ENCODE data around the gene RASSF1. TPM values are rescaled to one million over a fixed set of nuclear protein-coding genes. Genes with fewer than 3 reads are reported as not detected.

RASSF1 gene
- total and polyA plus RNA-seq, 2 of the 13 experiments (the other 11 are each of a cell fraction or from before 2014, with no cell fraction given): 10.2 to 27.5 TPM

DNA sequence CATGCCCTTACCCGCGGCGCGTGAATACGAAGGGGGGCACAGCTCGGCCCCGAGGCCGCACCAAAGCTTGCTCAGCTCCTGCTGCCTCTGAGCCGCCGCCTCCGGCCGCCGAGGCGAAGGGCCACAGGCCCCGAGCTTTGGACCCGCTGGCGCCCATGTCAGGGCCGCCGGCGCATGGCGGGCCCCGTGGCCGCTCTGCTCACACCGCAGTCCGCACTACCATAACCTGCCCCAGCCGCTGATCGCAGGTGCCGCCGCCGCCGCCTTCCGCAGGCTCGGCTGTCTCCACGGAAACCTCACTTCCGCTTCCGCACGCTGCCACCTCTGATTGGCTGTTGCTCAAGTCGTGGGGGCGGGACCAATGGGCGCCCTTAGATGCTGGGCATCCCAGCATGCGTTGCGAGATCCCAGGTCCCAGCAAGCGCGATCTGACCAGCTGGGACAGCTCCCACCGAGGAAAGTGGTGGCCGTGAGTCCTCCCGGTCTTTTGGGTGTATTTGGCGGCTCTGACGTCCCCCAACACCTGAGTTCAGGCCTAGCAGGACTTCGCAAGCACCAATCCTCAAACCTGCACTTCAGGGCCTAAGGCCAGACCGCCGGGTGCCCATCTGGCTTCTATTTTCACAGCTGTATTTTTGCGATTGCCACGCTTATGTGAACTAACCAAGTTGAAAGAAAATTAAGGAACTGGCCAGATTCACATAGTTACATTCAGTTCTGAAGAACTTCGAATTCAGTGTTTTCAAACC, 12.5 kb downstream of the RASSF1 start, which contains the start of gene TUSC2 (continued):
- TF ChIP-seq, protein P1, sequence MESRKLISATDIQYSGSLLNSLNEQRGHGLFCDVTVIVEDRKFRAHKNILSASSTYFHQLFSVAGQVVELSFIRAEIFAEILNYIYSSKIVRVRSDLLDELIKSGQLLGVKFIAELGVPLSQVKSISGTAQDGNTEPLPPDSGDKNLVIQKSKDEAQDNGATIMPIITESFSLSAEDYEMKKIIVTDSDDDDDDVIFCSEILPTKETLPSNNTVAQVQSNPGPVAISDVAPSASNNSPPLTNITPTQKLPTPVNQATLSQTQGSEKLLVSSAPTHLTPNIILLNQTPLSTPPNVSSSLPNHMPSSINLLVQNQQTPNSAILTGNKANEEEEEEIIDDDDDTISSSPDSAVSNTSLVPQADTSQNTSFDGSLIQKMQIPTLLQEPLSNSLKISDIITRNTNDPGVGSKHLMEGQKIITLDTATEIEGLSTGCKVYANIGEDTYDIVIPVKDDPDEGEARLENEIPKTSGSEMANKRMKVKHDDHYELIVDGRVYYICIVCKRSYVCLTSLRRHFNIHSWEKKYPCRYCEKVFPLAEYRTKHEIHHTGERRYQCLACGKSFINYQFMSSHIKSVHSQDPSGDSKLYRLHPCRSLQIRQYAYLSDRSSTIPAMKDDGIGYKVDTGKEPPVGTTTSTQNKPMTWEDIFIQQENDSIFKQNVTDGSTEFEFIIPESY (CRISPR knock-in tag; IDR thresholded peaks at IDR 0.05): no peak
- no peak for TF ChIP-seq MAFF (IDR thresholded peaks at IDR 0.05; ENCODE audit: low read depth, low read length)
- TF ChIP-seq HNF4G (IDR thresholded peaks at IDR 0.05; ENCODE audit: borderline replicate concordance, low read depth, low read length): no peak
- no peak for TF ChIP-seq HNF4G (CRISPR knock-in tag; IDR thresholded peaks at IDR 0.05; ENCODE audit: borderline replicate concordance, low read depth)
- no peak for TF ChIP-seq NR2F6 (IDR thresholded peaks at IDR 0.05)
- TF ChIP-seq NR2F6 (CRISPR knock-in tag; IDR thresholded peaks at IDR 0.05): no peak
- TF ChIP-seq PHF5A (CRISPR knock-in tag; IDR thresholded peaks at IDR 0.05; ENCODE audit: low read depth, unreplicated experiment): no peak
- no peak for TF ChIP-seq ZNF572 (CRISPR knock-in tag; IDR thresholded peaks at IDR 0.05)
- no peak for TF ChIP-seq ZNF333 (CRISPR knock-in tag; IDR thresholded peaks at IDR 0.05; ENCODE audit: borderline replicate concordance)
- peak; percentile 97 for TF ChIP-seq AGO1 (IDR thresholded peaks at IDR 0.05; ENCODE audit: low read depth, low read length, poor library complexity, severe bottlenecking)
- no peak for TF ChIP-seq ZFP90 (CRISPR knock-in tag; IDR thresholded peaks at IDR 0.05; ENCODE audit: borderline replicate concordance)
- TF ChIP-seq ZNF709 (CRISPR knock-in tag; IDR thresholded peaks at IDR 0.05): no peak
- no peak for TF ChIP-seq ZNF44 (CRISPR knock-in tag; IDR thresholded peaks at IDR 0.05)
- TF ChIP-seq, protein P2, sequence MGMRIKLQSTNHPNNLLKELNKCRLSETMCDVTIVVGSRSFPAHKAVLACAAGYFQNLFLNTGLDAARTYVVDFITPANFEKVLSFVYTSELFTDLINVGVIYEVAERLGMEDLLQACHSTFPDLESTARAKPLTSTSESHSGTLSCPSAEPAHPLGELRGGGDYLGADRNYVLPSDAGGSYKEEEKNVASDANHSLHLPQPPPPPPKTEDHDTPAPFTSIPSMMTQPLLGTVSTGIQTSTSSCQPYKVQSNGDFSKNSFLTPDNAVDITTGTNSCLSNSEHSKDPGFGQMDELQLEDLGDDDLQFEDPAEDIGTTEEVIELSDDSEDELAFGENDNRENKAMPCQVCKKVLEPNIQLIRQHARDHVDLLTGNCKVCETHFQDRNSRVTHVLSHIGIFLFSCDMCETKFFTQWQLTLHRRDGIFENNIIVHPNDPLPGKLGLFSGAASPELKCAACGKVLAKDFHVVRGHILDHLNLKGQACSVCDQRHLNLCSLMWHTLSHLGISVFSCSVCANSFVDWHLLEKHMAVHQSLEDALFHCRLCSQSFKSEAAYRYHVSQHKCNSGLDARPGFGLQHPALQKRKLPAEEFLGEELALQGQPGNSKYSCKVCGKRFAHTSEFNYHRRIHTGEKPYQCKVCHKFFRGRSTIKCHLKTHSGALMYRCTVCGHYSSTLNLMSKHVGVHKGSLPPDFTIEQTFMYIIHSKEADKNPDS (CRISPR knock-in tag; IDR thresholded peaks at IDR 0.05): no peak
- TF ChIP-seq ZNF33B (CRISPR knock-in tag; IDR thresholded peaks at IDR 0.05): no peak; the same call in 1 of the 2 replicates
- peak; percentile 10; the same call in 1 of the 2 replicates for TF ChIP-seq ETV6 (CRISPR knock-in tag; conservative IDR thresholded peaks at IDR 0.05)
- TF ChIP-seq WIZ (CRISPR knock-in tag; IDR thresholded peaks at IDR 0.05): no peak; the same call in 1 of the 2 replicates
- TF ChIP-seq ZNF292 (CRISPR knock-in tag; IDR thresholded peaks at IDR 0.05; ENCODE audit: borderline replicate concordance, low read depth): no peak
- no peak for TF ChIP-seq FOXJ3 (CRISPR knock-in tag; IDR thresholded peaks at IDR 0.05; ENCODE audit: borderline replicate concordance)
- TF ChIP-seq, protein P3, sequence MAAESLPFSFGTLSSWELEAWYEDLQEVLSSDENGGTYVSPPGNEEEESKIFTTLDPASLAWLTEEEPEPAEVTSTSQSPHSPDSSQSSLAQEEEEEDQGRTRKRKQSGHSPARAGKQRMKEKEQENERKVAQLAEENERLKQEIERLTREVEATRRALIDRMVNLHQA (CRISPR knock-in tag; IDR thresholded peaks at IDR 0.05): no peak
- TF ChIP-seq, protein P4, sequence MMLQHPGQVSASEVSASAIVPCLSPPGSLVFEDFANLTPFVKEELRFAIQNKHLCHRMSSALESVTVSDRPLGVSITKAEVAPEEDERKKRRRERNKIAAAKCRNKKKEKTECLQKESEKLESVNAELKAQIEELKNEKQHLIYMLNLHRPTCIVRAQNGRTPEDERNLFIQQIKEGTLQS (CRISPR knock-in tag; IDR thresholded peaks at IDR 0.05): peak; percentile 33; the same call in 1 of the 2 replicates
- no peak for TF ChIP-seq ZNF549 (CRISPR knock-in tag; IDR thresholded peaks at IDR 0.05)
- no peak for TF ChIP-seq ATF7-NPFF (CRISPR knock-in tag; IDR thresholded peaks at IDR 0.05; ENCODE audit: low read depth)
- TF ChIP-seq, protein P5, sequence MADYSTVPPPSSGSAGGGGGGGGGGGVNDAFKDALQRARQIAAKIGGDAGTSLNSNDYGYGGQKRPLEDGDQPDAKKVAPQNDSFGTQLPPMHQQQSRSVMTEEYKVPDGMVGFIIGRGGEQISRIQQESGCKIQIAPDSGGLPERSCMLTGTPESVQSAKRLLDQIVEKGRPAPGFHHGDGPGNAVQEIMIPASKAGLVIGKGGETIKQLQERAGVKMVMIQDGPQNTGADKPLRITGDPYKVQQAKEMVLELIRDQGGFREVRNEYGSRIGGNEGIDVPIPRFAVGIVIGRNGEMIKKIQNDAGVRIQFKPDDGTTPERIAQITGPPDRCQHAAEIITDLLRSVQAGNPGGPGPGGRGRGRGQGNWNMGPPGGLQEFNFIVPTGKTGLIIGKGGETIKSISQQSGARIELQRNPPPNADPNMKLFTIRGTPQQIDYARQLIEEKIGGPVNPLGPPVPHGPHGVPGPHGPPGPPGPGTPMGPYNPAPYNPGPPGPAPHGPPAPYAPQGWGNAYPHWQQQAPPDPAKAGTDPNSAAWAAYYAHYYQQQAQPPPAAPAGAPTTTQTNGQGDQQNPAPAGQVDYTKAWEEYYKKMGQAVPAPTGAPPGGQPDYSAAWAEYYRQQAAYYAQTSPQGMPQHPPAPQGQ (CRISPR knock-in tag; IDR thresholded peaks at IDR 0.05; ENCODE audit: borderline replicate concordance): no peak
